Activated CD4-positive, alpha-beta T cell treated with anti-CD3 and anti-CD28 coated beads for 48 hours (primary cell): ENCODE measurements around the gene ZSCAN9.
A peak's percentile ranks its signal among the peaks of the same experiment; 100 is the strongest.

Experiments used
- DNase-seq: peaks from one replicate; pipeline ENCODE4 v3.0.0-alpha.2; 2020

Gene ZSCAN9

DNA sequence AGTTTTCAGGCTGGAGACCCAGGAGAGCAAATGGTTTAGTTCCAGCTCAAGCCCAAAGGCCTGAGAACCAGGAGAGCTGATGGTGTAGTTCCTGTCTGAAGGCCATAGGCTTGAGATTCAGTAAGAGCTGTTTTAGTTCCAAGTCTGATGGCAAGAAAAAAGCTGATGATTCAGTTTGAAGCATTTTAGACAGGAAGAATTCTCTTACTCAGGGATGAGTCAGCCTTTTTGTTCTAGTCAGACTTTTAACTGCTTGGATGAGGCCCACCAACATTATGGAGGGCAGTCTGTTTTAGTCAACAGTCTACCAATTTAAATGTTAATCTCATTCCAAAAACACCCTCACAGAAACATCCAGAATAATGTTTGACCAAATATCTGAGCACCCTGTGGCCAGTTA is 44.4 kb downstream of the ZSCAN9 start:
- DNase-seq: no peak

DNA sequence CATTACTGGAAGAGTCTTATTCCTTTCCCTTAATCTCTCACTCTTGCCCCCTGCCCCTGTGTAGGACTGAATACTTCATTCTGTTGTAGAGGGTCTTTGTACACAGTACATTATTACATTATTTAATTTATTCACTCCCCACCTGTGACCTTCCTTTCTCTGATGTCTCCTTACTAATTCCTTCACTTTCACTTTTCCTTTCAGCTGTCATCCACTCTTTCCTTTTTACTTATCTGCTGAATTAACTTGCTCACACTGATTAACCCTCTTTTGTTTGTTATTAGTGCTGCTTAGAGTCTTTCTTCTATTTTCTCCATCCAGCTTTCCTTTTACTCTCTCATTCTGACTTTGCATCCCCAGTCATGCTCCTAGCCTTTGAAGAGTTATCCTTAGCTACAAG is 49.8 kb downstream of the ZSCAN9 start:
- no peak for DNase-seq

DNA sequence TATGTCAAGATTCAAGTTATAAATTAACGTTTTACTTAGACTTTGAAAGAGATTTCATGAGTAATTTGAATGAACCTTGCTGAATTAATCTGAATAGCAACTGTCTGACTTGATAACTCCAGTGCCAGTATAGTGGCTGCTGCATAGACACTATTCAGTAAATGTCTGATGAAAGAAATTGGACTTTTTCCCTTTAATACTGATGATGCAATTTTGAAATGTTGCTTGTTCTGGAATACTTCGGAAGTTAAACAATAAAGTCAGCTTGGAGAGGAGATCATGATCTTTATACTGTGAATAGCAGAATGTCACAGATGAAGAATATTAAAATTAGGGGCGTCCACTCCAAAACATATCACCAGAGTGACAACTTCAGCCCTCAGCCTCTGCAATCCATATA is 52.7 kb downstream of the ZSCAN9 start:
- DNase-seq: no peak

DNA sequence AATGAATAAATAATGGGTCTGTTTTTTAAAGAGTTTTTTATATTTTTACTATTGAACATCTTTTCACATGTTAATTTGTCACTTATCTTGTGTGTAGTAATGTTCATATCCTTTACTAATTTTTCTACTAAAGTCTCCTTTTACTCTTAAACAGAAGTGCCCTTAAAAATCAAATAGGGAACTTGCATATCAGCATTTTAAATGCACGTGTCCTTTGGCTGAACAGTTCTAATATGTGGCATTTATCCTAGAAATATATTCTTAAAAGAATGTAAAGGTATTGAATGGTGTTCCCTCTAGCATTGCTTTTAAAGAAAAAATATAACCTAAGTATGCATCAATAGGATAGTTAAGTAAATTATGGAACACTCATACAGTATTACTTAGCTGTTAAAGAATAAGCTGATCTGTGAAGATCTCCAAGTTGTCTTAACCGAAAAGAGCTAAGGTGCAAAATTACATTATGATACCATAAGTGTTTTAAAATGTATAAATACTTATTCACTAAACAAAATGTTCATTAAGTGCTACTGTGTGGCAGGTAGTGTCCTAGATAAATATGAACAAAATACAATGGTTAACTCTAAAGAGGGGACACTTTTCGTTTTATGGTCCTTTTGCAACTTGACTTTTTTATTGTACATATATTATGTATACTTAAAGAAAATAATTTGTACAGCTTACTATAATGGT is 55.7 kb downstream of the ZSCAN9 start:
- no peak for DNase-seq

DNA sequence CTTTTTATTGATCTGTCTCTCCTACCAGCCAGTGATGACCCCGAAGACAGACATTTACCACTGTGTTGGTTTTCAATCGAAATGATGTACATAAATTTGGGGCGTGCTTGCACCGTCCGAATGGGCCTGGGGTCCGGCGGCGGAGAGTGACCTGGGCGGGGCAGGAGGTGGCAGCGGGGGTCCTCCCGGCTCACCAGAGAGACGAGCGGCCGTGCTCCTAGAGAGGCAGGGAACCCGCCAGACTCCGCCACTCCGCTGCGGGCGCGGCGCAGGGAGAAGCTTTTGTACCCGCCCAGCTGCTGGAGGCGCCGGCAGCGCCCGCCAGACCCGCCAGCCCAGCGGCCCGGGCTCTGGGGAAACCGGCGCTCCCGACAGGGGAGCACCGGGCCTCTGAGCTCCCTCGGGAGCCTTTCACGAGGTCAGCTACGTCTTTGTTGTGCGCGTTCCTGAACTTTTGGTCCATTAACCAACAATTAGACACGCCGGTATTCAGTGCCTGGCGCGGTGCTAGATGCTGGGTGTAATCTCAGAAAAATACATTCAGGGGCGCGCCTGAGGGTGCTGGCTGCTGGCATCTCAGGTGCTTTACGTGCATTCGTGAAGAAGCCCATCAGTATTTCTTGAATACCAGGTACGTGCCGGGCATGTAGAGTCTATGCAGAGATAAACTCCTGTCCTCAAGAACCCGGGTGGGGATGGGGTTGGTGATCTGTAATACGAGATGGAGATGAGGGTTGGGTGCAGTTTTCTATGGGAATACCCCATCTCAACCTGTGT is 56.4 kb downstream of the ZSCAN9 start, which contains the start of gene PGBD1:
TSS of gene PGBD1 (plus strand) at position 285 of the 777 bp plus-strand sequence. CDS start 2,242 bp downstream, outside the sequence.
- peak; percentile 75 for DNase-seq

DNA sequence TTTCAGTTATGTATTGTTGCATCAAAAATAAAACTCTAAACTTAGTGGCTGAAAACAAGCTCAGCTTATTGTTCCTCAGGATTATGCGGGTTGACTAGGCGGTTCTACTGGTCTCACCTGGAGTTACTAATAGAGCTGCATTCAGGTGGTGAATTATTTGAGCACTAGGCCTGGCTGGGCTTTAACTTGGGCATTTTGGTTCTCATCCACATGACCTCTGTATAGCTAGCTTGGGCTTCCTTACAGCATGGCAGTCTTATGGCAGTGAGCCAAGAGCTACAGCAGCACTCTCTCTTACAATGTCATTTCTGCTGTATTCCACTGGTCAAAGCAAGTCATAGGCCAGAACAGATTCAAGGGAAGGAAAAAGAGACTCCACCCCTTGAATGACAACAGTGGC is 57.9 kb downstream of the ZSCAN9 start:
- DNase-seq: no peak
